Measurements from ENCODE around the gene RASD2. TPM values are rescaled to one million over a fixed set of nuclear protein-coding genes. Genes with fewer than 3 reads are reported as not detected.
A peak's percentile ranks its signal among the peaks of the same experiment; 100 is the strongest.
"Not testable (repeated sequence)": the region's sequence is repeated elsewhere in the genome, so short reads cannot be mapped to it uniquely, and the experiment has no call there.

Gene RASD2, protein sequence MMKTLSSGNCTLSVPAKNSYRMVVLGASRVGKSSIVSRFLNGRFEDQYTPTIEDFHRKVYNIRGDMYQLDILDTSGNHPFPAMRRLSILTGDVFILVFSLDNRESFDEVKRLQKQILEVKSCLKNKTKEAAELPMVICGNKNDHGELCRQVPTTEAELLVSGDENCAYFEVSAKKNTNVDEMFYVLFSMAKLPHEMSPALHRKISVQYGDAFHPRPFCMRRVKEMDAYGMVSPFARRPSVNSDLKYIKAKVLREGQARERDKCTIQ
- total RNA-seq (ENCODE audit: low replicate concordance) = 0.21 and 0.24 TPM in 2 replicates
- long read RNA-seq = 0 reads

DNA sequence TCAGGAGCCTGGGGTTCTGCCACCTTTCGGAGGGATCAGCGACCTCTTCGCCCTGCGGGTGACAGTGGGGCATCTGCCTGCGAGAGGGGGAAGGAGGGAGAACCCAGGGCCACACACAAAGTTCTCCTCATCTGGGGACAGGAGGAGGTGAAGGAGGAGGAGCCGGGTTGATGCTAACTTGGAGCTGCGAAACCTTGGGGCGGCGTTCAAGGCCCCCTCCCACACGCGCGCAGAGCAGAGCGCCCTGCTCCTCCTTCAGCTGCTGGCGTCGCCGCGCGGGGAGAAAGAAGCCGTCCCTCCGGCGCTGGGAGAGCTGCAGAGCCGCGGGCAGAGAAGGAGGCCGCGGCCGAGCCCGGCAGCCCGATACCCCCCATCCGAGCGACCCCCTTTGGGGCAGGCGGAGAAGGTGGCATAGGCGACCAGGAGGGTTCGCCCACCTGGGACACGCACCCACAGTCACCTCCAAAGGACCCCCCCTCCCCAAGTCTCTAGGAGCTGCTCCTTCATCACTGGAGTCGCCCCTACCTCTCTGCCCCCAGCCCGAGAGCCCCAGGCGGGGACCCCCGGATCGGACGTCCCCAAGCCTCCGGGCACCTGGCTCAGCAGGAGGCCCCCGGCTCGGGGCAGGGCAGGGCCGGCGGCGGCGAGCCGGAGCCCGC lies at the start of gene RASD2:
RASD2 (plus strand) TSS at position 237 of the 659 bp plus-strand sequence. CDS start 5,979 bp downstream, outside the sequence.
- H3K4me3 Mint-ChIP-seq = peak within 1 kb of the TSS; percentile 80
- no peaks in the 10 kb centered on the region for H3K9me3 Mint-ChIP-seq
- TF ChIP-seq, protein P1, sequence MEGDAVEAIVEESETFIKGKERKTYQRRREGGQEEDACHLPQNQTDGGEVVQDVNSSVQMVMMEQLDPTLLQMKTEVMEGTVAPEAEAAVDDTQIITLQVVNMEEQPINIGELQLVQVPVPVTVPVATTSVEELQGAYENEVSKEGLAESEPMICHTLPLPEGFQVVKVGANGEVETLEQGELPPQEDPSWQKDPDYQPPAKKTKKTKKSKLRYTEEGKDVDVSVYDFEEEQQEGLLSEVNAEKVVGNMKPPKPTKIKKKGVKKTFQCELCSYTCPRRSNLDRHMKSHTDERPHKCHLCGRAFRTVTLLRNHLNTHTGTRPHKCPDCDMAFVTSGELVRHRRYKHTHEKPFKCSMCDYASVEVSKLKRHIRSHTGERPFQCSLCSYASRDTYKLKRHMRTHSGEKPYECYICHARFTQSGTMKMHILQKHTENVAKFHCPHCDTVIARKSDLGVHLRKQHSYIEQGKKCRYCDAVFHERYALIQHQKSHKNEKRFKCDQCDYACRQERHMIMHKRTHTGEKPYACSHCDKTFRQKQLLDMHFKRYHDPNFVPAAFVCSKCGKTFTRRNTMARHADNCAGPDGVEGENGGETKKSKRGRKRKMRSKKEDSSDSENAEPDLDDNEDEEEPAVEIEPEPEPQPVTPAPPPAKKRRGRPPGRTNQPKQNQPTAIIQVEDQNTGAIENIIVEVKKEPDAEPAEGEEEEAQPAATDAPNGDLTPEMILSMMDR (conservative IDR thresholded peaks at IDR 0.05) = no peak
- no peak within 1 kb of the TSS for H3K27ac Mint-ChIP-seq
- no peaks in the 10 kb centered on the region for H3K36me3 Mint-ChIP-seq
- H3K27me3 Mint-ChIP-seq = peaks cover 63% of the 10 kb centered on the region
- H3K4me1 Mint-ChIP-seq (ENCODE audit: unreplicated experiment) = peaks cover 4% of the 10 kb centered on the region
- no peak for DNase-seq (ENCODE audit: extremely low spot score, unreplicated experiment)

DNA sequence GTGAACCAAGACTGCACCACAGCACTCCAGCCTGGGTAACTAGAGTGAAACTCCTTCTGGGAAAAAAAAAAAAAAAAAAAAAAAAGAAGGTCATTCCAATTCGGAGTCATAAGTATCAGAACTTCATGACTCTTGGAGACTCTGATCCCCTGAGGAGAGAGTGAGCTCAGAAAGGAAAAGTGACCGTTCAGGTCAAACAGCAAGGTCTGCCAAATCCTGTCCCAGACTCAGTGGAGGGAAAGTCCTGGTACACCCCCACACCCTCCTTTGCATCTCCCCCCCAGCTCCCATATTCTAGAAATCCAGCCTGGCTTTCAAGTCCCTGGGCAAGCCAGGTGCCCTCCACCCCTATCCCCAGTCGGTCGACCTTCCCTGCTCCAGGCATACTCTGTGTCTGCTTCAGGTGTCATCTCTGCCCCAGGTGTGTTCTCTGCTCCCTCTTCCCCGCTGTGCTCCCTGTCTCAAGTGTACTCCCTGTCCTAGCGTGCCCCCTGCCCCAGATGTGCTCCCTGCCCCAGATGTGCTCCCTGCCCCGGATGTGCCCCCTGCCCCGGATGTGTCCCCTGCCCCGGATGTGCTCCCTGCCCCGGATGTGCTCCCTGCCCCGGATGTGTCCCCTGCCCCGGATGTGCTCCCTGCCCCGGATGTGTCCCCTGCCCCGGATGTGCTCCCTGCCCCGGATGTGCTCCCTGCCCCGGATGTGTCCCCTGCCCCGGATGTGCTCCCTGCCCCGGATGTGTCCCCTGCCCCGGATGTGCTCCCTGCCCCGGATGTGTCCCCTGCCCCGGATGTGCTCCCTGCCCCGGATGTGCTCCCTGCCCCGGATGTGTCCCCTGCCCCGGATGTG lies 49.3 kb upstream of the RASD2 start:
- H3K27ac Mint-ChIP-seq; H3K4me3 Mint-ChIP-seq; H3K4me1 Mint-ChIP-seq (ENCODE audit: unreplicated experiment); H3K36me3 Mint-ChIP-seq; H3K9me3 Mint-ChIP-seq; DNase-seq (ENCODE audit: extremely low spot score, unreplicated experiment): not testable (repeated sequence)
- H3K27me3 Mint-ChIP-seq = peaks cover 46% of the 10 kb centered on the region

DNA sequence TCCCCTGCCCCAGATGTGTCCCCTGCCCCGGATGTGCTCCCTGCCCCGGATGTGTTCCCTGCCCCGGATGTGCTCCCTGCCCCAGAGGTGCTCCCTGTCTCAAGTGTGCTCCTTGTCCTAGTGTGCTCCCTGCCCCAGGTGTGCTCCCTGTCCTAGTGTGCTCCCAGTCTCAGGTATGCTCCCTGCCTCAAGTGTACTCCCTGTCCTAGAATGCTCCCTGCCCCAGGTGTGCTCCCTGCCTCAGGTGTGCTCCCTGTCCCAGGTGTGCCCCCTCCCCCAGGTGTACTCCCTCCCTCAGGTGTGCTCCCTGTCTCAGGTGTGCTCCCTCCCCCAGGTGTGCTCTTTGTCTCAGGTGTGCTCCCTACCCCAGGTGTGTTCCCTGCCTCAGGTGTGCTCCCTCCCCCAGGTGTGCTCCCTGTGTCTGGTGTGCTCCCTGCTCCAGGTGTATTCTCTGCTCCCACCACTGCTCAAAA lies 48.7 kb upstream of the RASD2 start:
- DNase-seq (ENCODE audit: extremely low spot score, unreplicated experiment) = no peak
- Mint-ChIP-seq H3K27me3 (peaks cover 46% of the 10 kb centered on the region), H3K9me3 (no peaks in the 10 kb centered on the region), H3K4me3 (no peak overlapping the region), H3K4me1 (ENCODE audit: unreplicated experiment) (no peaks in the 10 kb centered on the region), H3K36me3 (no peaks in the 10 kb centered on the region), H3K27ac (no peak overlapping the region)
- TF ChIP-seq, protein P1 (conservative IDR thresholded peaks at IDR 0.05) = no peak

DNA sequence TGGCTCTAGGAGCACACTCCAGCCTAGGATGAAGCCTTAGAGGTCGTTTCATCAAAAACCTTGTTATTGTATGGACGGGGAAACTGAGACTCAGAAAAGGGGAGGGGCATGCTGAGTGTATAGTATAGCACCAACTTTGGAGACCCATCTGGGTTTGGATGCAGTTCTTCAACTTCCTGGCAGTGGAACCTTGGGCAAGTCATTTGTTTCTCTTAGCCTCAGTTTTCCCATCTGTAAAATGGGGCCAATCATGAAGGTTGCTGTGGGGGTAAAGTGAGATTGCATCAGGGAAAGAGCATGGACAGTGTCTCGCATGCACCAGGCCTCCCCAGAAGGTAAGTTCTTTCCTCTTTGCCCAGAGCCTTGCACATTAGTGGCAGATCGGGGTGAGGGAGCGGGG lies 47.6 kb upstream of the RASD2 start:
- Mint-ChIP-seq H3K36me3 (no peaks in the 10 kb centered on the region), H3K4me1 (ENCODE audit: unreplicated experiment) (no peaks in the 10 kb centered on the region), H3K27me3 (peaks cover 44% of the 10 kb centered on the region), H3K27ac (no peak overlapping the region), H3K9me3 (no peaks in the 10 kb centered on the region), H3K4me3 (no peak overlapping the region)
- TF ChIP-seq, protein P1 (conservative IDR thresholded peaks at IDR 0.05) = no peak
- DNase-seq (ENCODE audit: extremely low spot score, unreplicated experiment) = no peak

DNA sequence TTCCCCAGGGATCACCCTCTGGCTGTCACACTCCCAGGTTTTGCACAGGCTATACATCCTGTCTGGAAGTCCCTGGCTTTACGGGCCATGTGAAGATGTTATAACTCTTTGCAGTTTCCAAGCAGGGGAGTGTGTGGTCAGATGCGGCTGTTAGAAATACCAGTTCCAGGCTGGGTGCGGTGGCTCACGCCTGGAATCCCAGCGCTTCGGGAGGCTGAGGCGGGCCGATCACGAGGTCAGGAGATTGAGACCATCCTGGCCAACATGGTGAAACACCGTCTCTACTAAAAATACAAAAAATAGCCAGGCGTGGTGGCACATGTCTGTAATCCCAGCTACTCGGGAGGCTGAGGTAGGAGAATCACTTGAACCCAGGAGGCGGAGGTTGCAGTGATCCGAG lies 44.9 kb upstream of the RASD2 start:
- not testable (repeated sequence) for H3K9me3 Mint-ChIP-seq; H3K27ac Mint-ChIP-seq; H3K36me3 Mint-ChIP-seq; H3K4me3 Mint-ChIP-seq; H3K4me1 Mint-ChIP-seq (ENCODE audit: unreplicated experiment); DNase-seq (ENCODE audit: extremely low spot score, unreplicated experiment)
- peaks cover 47% of the 10 kb centered on the region for H3K27me3 Mint-ChIP-seq

DNA sequence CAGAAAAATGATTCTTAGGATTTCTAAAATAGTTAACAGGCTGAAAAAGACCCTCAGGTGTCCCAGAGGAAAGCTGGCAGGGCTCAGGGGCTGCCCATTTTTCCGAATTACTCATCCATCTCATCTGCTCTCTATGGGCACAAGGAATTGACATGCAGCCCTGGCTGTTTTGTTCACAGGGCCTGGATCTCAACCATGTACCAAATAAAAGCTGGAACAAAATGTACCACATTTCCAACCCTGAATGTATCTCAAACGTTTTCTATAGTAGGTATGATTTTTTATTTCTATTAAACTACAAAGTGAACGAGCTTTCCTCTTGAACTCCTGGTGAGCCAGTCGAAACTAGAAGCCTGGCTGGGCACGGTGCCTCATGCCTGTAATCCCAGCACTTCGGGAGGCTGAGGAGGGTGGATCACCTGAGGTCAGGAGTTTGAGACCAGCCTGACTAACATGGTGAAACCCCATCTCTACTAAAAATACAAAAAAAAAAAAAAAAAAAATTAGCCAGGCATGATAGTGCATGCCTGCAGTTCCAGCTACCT lies 43.8 kb upstream of the RASD2 start:
- H3K4me3 Mint-ChIP-seq = no peak overlapping the region
- H3K36me3 Mint-ChIP-seq = no peaks in the 10 kb centered on the region
- TF ChIP-seq, protein P1 (conservative IDR thresholded peaks at IDR 0.05) = no peak
- no peak overlapping the region for H3K27ac Mint-ChIP-seq
- H3K9me3 Mint-ChIP-seq = no peaks in the 10 kb centered on the region
- H3K4me1 Mint-ChIP-seq (ENCODE audit: unreplicated experiment) = no peaks in the 10 kb centered on the region
- DNase-seq (ENCODE audit: extremely low spot score, unreplicated experiment) = no peak
- H3K27me3 Mint-ChIP-seq = peaks cover 43% of the 10 kb centered on the region

All from type B pancreatic cell (in vitro differentiated cells).